Measurements from ENCODE around the gene FAM170B. TPM values are rescaled to one million over a fixed set of nuclear protein-coding genes. Genes with fewer than 3 reads are reported as not detected.

FAM170B gene
- total RNA-seq, 2 experiments from 2014 or later = not detected

DNA sequence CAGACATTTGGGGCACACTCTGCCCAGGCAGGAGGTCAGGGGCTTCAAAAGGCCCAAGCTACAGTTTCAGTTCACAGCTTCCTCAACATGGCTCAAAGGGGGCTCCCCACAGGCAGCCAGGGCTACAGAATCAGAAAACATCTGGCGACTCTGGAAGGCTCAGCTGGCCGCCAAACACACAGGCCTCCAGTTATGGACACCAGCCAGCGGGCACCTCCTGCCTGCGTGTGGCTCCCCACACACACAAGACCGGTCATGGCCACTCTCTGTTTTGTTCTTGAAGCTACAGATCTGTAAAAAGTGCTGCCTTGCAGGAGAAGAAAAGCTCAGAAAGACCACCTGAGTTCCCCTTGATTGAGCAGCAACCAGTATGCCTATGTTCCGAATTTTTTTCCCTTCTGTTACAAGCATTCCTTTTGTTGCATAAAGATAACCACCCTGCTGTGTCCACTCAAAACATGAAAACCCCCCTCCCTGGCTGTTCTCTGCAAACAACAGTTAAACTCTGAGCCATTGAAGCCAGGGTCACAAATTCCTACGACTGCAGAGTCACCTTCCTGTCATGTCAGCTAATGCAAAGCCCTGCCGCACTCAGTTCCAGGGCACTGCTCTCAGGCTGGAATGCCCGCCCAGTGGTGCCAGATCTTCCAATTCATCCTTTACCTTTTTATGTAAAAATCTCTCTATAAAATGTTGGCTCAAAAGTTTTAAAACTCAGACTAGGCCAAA is 52.1 kb downstream of the FAM170B start:
- intact Hi-C loops (cut with micrococcal nuclease) = no loop called here
- no peaks in the 10 kb centered on the region for H3K36me3 Mint-ChIP-seq (ENCODE audit: low read depth)
- no peak overlapping the region for H3K27ac Mint-ChIP-seq
- peaks cover 5% of the 10 kb centered on the region for H3K9me3 Mint-ChIP-seq
- no peaks in the 10 kb centered on the region for H3K4me1 Mint-ChIP-seq (ENCODE audit: low read depth)
- CTCF ChIA-PET = no interaction called here
- DNase-seq = no peak
- no peak overlapping the region for H3K4me3 Mint-ChIP-seq
- peaks cover 7% of the 10 kb centered on the region for H3K27me3 Mint-ChIP-seq (ENCODE audit: low read depth)

Other genes starting within 250 kb of the FAM170B start
- not detected for gene LRRC18, start 194.2 kb downstream of the FAM170B start, total RNA-seq
- gene VSTM4, start 18.5 kb downstream of the FAM170B start, total RNA-seq = not detected
- gene TMEM273, start 54.4 kb upstream of the FAM170B start, total RNA-seq = under 1 TPM; 0.48 to 0.72 TPM
- gene C10orf71, start 165.1 kb upstream of the FAM170B start, total RNA-seq = not detected